HG02678 (cell line): ENCODE results near the gene MICAL3.
"Not testable (repeated sequence)": the region's sequence is repeated elsewhere in the genome, so short reads cannot be mapped to it uniquely, and the experiment has no call there.

Experiments
- ATAC-seq: cut with Tn5 transposase; IDR thresholded peaks from one replicate; pipeline ENCODE4 v1.9.1; 2021; ENCODE audit warnings: mild to moderate bottlenecking, moderate library complexity; ENCODE audit not compliant: unreplicated experiment

MICAL3 gene

DNA sequence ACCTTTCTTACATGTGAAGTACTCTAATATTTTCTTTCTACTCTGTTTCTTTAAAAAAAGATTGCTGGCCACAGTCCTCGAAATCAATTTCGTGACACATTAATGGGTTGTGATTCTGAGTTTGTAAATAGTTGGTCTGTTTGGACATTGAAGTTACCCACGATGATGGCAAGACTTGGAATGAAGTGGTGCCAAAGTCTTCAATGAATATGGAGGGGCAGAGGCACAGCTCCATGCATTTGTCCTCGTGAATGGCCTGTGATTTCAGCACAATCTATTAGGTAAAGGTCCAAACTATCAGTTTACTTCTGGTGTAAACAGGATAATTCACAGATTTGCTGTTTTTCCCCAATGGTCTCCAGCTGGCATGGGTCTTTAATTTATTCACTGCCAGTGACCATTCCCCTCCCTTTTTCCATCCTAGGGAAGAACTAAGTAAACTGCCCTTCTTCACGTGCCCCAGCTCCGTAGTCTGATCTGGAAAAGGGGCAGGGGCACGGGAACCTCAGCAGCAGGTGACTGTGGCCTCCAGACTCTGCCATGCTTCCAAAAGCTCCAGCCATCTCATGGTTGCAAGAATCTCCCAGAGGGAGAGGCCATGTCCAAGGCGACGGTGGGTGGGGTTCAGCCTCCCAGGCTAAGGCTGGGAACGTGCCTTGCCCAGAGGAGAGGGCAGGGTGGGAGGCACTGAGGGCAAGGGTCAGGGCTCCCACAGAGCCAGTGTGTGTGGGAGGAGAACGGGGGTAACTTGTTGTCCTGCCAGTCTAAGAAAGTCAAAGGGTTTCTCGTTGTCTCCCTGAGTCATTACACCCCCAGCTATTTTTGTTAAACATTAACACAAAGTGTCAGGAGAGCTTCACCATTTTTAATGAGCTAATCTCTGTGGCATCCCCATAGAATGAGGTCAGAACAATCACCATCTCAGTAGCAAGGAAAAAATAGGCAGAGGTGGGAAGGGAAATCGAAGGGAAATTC, 36.6 kb upstream of the MICAL3 start:
- ATAC-seq: no peak

DNA sequence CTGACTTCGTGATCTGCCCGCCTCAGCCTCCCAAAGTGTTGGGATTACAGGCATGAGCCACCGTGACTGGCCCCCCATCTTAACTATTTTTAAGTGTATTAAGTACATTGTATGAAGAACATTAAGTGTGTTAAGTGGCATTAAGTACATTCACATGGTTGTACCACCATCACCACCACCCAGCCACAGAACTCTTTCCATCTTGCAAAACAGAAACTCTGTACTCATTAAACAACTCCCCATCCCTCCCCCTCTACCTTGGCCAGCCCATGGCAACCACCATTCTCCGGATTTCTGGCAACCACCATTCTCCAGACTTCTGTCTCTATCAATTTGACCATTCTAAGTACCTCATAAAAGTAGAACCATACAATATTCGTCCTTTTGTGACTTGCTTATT, 35.6 kb upstream of the MICAL3 start:
- no peak for ATAC-seq

DNA sequence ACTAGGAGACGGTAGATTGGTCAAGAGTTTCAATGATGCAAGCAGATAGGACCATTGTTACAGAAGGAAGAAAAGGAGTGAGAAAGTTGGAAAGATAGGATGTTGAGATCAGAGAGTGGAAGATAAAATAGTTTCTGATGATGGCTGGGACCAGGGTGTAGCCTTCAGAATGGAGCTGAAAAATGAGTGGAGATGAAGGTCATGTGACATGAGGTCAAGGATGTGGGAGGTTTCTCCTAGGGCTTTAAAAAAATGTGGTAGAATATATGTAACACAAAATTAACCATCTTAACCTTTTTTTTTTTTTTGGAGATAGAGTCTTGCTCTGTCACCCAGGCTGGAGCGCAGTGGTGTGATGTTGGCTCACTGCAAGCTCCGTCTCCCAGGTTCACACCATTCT, 35.1 kb upstream of the MICAL3 start:
- no peak for ATAC-seq

DNA sequence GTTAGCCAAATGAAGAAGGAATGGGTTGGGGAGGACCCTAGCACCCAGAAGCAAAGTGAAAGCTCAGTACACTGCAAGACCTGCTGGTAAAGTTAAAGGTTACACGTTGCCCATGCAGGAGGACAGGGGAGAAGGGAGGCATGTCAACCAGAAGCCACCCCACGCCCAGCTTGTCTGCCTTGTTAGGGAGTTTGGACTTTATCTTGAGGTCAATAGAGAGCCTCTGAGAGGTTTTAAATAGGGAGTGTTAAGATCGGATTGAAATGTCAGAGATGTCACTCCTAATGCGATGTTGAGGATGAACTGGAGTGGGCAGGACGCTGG, 34.7 kb upstream of the MICAL3 start:
- no peak for ATAC-seq

DNA sequence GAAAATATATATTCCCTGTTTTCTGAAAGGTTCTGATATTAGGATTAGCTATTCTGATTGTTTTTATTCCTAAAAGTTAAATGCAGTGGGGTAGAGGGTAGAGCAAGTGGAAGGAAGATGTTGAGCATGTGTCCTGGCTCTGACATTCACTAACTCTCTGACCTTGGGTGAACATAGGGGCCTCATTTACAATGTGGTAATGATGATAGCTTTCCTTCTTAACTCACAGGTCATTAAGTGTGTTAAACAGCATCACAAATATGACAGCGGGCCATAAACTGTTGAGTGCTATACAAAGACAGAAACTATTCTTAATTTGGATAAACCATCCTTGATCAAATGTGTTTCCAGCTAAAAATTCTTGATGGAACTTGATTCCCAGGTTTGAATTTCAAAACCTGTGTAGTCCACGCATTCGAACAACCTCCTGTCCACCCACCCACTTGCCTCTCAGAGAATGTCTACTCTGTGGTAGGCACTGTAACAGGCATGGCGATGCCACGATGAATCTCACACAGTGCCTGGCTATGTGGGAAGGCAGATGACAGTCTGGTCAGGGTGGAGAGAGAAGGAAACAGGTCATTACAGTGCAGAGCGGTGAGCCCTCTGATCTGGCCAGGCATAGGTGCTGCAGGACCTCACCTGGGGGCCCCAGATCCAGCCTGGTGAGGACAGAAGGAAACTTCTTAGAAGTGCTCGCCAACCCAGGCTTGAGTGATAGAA, 34.2 kb upstream of the MICAL3 start:
- no peak for ATAC-seq

DNA sequence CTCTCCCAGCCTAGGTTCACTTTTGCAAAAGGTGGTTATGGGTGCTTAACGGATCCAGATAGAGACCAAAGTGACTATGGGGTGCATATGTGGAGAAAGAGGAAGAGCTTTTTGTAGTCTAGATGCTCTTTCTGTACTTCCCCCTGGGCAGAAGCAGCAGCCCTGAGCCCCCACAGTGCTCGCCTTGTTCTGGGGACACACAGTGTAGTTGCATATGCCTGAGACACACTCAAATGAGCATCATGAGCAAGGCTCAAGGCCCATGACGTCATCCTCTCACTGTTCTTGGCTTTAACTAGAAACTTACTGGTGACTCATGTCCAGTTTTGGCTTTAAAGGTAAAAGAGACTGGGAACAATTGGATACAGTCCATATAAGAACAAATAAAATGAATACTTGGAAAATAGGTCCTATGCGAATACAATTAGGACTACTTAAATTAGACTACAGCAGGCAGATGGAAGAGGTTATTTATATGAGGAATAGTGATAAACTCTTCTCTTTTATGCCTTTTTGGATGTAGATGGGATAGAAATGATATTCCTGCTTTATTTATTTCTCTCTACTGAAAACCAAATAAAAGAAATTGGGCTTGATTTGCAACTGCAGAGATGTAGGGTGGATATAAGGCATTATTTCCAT, 33.3 kb upstream of the MICAL3 start:
- ATAC-seq: peak; percentile 46

DNA sequence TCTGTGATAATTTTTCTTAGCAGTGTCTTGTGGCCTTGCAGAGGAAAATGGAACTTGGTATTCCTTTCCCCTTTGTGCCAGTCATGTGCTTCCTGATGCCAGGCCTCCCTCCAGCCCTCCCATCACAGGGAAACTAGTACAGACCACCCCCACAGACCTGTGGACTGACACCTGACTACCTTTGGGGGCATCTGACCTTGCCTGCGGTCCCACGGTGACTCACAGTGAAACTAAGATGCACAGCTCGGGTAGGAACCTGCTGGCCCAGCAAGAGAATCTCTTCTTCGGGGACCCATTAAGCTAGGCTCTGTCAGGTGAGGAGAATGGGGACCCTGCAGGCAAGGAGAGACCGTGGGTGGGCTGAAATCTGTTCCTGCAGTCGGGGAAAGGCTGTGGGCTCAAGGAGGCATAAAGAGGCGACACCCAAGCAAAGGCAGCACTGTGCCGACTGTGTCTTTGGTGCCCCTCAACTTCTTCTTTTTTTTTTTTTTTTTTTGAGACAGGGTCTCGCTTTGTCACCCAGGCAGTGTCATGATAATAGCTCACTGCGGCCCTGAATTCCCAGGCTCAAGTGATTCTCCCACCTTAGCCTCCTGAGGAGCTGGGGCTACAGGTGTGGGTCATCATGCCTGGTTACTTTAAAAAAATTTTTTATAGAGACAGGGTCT, 32.6 kb upstream of the MICAL3 start:
- peak; percentile 72 for ATAC-seq

DNA sequence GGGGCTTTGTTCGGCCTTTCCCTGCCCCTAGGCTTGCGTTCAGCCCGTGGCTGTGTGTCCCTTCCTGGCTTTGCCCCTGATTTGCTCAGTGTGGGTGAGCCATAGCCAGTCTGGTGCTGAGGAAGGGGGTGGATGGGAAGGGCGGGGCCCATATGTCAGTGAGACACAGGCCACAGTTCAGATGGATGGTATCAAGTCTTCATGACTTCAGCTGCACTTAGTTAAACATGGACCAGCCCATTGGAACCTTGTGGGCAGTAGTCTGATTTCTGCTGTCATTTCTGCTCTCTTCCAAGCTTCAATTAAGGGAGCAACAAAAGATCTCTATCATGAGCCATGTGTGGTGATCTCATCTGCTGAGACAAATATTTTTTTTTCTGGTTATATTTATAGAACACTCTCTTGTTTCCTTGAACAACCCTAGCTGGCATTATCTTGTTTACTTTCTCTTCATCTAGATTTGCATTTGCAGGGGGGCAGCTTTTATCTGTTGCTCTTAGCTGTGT, 31.9 kb upstream of the MICAL3 start:
- ATAC-seq: peak; percentile 34

DNA sequence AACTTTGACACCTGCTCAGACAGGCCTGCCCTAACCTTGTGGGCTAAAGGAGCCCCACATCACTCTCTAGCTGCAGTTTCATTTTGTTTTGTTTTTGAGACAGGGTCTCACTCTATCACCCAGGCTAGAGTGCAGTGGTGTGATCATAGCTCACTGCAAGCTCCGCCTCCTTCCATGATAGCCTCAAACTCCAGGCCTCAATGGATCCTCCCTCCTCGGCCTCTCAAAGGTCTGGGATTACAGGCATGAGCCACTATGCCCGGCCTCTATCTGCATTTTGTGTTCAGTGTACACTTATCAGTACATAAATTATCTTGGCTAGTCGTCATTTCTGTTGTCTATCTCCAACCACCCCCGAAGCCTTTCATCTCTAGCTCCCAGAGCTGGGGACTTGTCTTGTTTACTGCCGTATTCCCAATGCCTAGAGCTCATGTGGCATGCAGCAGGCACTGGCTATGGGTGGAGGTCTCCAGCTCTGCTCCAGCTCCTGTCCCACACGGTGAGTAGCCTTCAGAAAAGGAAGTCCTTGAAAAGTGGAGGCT, 31.3 kb upstream of the MICAL3 start:
- no peak for ATAC-seq

DNA sequence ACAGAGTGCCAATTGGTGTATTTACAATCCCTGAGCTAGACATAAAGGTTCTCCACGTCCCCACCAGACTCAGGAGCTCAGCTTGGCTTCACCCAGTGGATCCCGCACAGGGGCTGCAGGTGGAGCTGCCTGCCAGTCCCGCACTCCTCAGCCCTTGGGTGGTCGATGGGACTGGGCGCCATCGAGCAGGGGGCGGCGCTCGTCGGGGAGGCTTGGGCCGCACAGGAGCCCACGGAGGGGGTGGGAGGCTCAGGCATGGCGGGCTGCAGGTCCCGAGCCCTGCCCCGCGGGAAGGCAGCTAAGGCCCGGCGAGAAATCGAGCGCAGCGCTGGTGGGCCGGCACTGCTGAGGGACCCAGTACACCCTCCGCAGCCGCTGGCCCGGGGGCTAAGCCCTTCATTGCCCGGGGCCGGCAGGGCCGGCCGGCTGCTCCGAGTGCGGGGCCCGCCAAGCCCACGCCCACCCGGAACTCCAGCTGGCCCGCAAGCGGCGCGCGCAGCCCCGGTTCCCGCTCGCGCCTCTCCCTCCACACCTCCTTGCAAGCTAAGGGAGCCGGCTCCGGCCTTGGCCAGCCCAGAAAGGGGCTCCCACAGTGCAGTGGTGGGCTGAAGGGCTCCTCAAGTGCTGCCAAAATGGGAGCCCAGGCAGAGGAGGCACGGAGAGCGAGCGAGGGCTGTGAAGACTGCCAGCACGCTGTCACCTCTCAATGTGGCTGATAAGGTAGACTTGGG, 29.0 kb upstream of the MICAL3 start:
- ATAC-seq: not testable (repeated sequence)

DNA sequence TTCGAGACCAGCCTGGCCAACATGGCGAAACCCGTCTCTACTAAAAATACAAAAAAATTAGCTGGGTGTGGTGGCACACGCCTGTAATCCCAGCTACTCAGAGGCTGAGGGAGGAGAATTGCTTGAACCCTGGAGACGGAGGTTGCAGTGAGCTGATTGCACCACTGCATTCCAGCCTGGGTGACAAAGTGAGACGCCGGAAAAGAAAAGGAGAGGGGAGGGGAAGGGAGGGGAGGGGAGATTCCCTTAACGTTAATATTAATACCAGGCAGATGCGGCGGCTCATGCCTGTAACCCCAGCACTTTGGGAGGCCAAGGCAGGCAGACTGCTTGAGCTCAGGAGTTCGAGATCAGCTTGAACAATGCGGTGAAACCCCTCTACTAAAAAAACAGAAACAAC, 26.8 kb upstream of the MICAL3 start:
- not testable (repeated sequence) for ATAC-seq

DNA sequence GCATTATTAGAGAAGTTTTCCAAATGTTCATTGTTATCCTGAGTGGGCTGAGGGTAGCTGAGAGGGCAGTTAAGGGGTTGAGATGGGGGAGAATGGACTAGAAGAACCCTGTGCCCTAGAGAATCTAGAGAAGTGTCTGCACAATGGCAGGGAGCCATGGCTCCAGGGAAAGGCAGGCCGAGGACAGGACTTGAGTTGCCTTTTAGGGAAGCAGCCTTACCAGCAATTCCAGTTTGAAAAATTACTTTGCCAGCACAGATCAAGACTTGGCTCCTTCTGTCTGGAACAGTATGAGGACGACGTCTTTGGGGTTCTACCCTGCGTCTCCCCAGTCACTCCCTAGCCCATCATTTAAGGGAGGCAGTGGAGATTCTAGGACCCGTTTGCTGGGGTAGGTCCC, 25.7 kb upstream of the MICAL3 start:
- no peak for ATAC-seq

DNA sequence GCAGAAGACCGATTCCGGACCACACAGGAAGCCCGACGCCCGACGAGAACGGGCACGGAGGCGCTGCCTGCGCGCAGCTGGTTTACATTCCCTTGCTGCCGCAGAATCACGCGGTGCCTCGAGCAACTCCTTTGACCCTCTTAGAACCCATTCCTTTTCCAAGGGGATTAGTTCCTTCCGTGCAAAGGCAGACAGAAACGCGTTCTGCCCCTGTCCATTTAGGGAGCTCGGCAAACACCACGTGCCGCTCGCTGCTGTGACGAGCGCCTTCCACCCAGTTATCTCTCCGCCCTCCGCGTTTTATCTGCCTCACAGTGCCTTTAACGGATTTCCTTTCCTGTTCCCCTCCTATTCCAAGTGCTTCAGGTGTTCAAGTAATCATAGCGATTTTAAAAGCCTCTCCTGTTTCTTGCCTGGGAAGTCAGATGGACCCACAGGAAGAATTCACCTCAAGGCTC, 24.1 kb upstream of the MICAL3 start:
- ATAC-seq: no peak

DNA sequence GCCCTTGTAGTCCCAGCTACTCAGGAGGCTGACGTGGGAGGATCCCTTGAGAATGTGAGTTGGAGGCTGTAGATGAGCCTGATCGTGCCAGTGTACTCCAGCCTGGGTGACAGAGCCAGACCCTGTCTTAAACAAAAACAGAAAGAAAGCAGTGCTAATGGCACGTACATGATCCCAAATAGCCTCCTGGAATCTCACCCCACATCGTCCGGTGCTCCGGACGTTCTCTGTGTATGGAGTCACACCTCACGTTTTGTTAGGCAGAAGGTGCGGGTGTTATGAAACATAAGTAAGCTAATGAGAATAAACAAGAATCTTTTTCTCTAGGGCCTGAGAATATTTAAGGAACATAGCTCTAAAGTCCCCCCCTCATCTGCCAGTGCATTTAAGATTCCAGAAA, 23.7 kb upstream of the MICAL3 start:
- no peak for ATAC-seq

DNA sequence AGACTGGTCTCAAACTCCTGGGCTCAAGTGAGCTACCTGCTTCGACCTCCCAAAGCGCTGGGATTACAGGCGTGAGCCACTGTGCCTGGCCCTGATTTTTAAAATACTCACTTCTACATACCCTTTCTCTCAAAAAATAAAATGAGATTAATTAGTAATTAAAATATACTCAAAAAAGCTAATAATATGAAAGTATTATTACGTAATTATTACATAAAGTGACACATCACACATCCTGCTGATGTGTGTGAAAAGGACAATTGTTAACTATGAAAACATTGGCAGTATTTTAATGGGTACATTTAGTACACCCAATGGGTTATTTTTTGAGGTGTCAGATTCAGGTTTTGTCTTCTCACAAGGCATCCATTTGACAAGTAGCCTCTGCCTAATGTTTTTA, 21.4 kb upstream of the MICAL3 start:
- ATAC-seq: no peak

DNA sequence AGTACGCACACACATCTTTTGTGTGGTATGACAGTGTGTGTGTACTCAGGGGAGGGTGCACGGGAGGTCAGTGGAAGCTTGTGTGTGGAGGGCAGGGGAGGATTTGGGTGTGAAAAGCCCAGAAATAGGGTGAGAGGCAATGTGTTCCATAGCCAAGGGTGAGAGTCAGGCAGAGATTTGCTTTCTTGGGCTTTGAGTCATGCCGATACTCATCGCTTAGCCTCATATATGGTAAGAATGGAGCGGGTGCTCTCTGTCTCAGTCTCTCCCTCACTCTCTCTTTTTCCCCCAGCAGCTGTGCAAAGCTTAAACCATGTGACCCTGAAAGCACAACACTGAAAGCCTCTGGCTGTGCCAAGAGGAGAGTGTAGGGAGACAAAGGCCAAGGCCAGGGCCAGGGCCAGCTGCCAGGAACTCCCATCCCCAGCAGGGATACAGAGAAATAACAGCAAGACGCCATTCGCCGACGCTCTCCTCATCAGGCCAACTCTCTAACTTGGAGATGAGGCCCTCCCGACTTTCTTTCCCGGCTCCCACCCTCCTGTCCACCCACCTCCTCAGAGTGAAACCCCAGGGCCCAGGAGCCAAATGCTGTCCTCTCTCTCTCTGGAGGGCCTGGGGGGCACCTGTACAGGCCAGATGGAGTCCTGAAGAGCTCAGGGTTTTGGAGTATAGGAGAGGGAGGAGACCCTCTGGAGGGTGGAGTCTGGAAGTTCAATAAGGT, 20.3 kb upstream of the MICAL3 start:
- no peak for ATAC-seq

DNA sequence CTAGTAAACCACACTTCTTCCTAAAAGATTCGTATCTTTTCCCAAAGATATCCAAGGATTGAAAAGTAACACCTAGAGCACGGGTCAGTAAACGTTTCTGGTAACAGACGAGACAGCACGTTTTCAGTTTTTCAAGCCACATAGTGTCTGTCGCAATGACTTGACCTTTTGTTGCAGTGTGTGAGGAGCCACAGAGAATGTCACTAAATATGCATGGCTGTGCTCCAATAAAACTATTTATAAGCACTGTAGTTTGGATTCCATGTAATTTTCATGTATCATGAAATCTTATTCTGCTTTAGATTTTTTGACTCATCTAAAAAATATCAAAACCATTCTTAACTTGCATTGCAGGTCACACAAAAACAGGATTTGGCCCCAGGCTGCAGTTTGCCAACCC, 18.3 kb upstream of the MICAL3 start:
- ATAC-seq: no peak

DNA sequence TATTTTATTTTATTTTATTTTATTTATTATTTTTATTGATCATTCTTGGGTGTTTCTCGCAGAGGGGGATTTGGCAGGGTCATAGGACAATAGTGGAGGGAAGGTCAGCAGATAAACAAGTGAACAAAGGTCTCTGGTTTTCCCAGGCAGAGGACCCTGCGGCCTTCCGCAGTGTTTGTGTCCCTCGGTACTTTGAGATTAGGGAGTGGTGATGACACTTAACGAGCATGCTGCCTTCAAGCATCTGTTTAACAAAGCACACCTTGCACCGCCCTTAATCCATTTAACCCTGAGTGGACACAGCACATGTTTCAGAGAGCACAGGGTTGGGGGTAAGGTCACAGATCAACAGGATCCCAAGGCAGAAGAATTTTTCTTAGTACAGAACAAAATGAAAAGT, 16.5 kb upstream of the MICAL3 start:
- not testable (repeated sequence) for ATAC-seq

DNA sequence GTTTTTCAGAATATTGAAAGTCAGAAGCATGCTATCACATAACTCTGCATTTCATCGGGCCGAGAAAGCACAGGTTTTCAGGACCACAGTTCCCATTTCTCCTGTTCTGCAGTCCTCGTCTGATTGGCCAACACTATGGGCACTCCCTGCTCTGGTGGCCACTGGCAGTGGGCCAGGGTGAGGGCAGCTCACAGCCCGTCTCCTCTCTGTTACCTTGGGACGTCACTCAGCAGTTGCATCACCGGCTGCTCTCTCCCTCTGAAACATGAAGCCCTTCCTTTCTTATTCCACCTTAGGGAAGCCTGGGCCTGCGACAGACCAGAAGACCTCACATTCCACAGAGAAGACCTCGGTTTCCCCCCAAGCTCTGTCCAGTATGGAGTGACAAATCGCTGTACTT, 11.4 kb upstream of the MICAL3 start:
- ATAC-seq: no peak
